ENCODE data around the gene PAIP2B. TPM values are rescaled to one million over a fixed set of nuclear protein-coding genes. Genes with fewer than 3 reads are reported as not detected.

Gene PAIP2B
- total RNA-seq, 3 donors from 2014 or later (not counting 1 experiment from before 2014, with no cell fraction given), result 1.9 to 3.4 (median 3.2) TPM

- Mint-ChIP-seq H3K4me3 (no peak overlapping the region), H3K27ac (no peak overlapping the region), H3K27me3 (ENCODE audit: low read depth in 2 of 2) (peaks cover 27 to 57% of the 10 kb centered on the region in 2 donors), H3K4me1 (no peaks in the 10 kb centered on the region), H3K36me3 (no peaks in the 10 kb centered on the region), H3K9me3 (no peaks in the 10 kb centered on the region)
- no peak for ATAC-seq
- WGBS (ENCODE audit: insufficient coverage), result 94% methylated on average over 8 of the region's 8 CpGs
- no peaks in the 10 kb centered on the region for H3K9me3 ChIP-seq (ENCODE audit: control insufficient read depth, insufficient read depth, low read length)
- no peak for TF ChIP-seq CTCF (IDR thresholded peaks at IDR 0.05)
- DNase-seq, result no peak
- intact Hi-C loops (cut with micrococcal nuclease), result no loop called here
- no peaks in the 10 kb centered on the region for H3K4me1 ChIP-seq (ENCODE audit: control insufficient read depth, insufficient read depth, low read length)
- no peak overlapping the region for H3K27ac ChIP-seq (ENCODE audit: low read length)
- no peaks in the 10 kb centered on the region for H3K27me3 ChIP-seq (ENCODE audit: control insufficient read depth, insufficient read depth, low read length)
- H3K36me3 ChIP-seq (ENCODE audit: control insufficient read depth, insufficient read depth, low read length), result no peaks in the 10 kb centered on the region
- H3K4me3 ChIP-seq (ENCODE audit: low read length), result no peak overlapping the region
These were observed 24.0 kb upstream of the PAIP2B start for GRCh38 chr2:71250935-71251334.

- H3K36me3 Mint-ChIP-seq, result no peaks in the 10 kb centered on the region
- no peak overlapping the region for H3K27ac Mint-ChIP-seq
- 82% methylated on average over 1 of the region's 1 CpG for WGBS (ENCODE audit: insufficient coverage)
These were observed 17.4 kb upstream of the PAIP2B start for GRCh38 chr2:71244302-71244660.

GRCh38 chr2:71243634-71244301, 16.9 kb upstream of the PAIP2B start:
- Histone ChIP-seq H3K36me3 (ENCODE audit: control insufficient read depth, insufficient read depth, low read length) (no peaks in the 10 kb centered on the region), H3K27me3 (ENCODE audit: control insufficient read depth, insufficient read depth, low read length) (no peaks in the 10 kb centered on the region), H3K27ac (ENCODE audit: low read length) (no peak overlapping the region), H3K4me1 (ENCODE audit: control insufficient read depth, insufficient read depth, low read length) (no peaks in the 10 kb centered on the region), H3K9me3 (ENCODE audit: control insufficient read depth, insufficient read depth, low read length) (no peaks in the 10 kb centered on the region), H3K4me3 (ENCODE audit: low read length) (no peak overlapping the region)
- peaks cover 27 to 43% of the 10 kb centered on the region in 2 donors for H3K27me3 Mint-ChIP-seq (ENCODE audit: low read depth in 2 of 2)
- no peak for ATAC-seq
- TF ChIP-seq CTCF (IDR thresholded peaks at IDR 0.05), result no peak
- no peaks in the 10 kb centered on the region for H3K36me3 Mint-ChIP-seq
- H3K27ac Mint-ChIP-seq, result no peak overlapping the region
- no peaks in the 10 kb centered on the region for H3K9me3 Mint-ChIP-seq
- intact Hi-C loops (cut with micrococcal nuclease), result no loop called here
- H3K4me1 Mint-ChIP-seq, result no peaks in the 10 kb centered on the region
- WGBS (ENCODE audit: insufficient coverage), result 100% methylated on average over 1 of the region's 1 CpG
- DNase-seq, result no peak
- H3K4me3 Mint-ChIP-seq, result no peak overlapping the region

More at GRCh38 chr2:71244302-71244660, 17.4 kb upstream of the PAIP2B start:
- Mint-ChIP-seq H3K9me3 (no peaks in the 10 kb centered on the region), H3K27me3 (ENCODE audit: low read depth in 2 of 2) (peaks cover 27 to 47% of the 10 kb centered on the region in 2 donors), H3K4me1 (no peaks in the 10 kb centered on the region), H3K4me3 (no peak overlapping the region)
- no peak for TF ChIP-seq CTCF (IDR thresholded peaks at IDR 0.05)
- DNase-seq (no peak), ATAC-seq (no peak)
- Histone ChIP-seq H3K4me1 (ENCODE audit: control insufficient read depth, insufficient read depth, low read length) (no peaks in the 10 kb centered on the region), H3K36me3 (ENCODE audit: control insufficient read depth, insufficient read depth, low read length) (no peaks in the 10 kb centered on the region), H3K9me3 (ENCODE audit: control insufficient read depth, insufficient read depth, low read length) (no peaks in the 10 kb centered on the region), H3K27ac (ENCODE audit: low read length) (no peak overlapping the region), H3K27me3 (ENCODE audit: control insufficient read depth, insufficient read depth, low read length) (no peaks in the 10 kb centered on the region), H3K4me3 (ENCODE audit: low read length) (no peak overlapping the region)
- intact Hi-C loops (cut with micrococcal nuclease), result no loop called here

GRCh38 chr2:71240794-71241193, 13.9 kb upstream of the PAIP2B start:
- H3K4me3 Mint-ChIP-seq, result no peak overlapping the region
- Histone ChIP-seq H3K36me3 (ENCODE audit: control insufficient read depth, insufficient read depth, low read length) (no peaks in the 10 kb centered on the region), H3K27me3 (ENCODE audit: control insufficient read depth, insufficient read depth, low read length) (no peaks in the 10 kb centered on the region), H3K27ac (ENCODE audit: low read length) (no peak overlapping the region), H3K4me3 (ENCODE audit: low read length) (no peak overlapping the region), H3K4me1 (ENCODE audit: control insufficient read depth, insufficient read depth, low read length) (no peaks in the 10 kb centered on the region), H3K9me3 (ENCODE audit: control insufficient read depth, insufficient read depth, low read length) (no peaks in the 10 kb centered on the region)
- intact Hi-C loops (cut with micrococcal nuclease), result no loop called here
- no peaks in the 10 kb centered on the region for H3K4me1 Mint-ChIP-seq
- no peaks in the 10 kb centered on the region for H3K9me3 Mint-ChIP-seq
- H3K36me3 Mint-ChIP-seq, result no peaks in the 10 kb centered on the region
- no peak for TF ChIP-seq CTCF (IDR thresholded peaks at IDR 0.05)
- peaks cover 23 to 26% of the 10 kb centered on the region in 2 donors for H3K27me3 Mint-ChIP-seq (ENCODE audit: low read depth in 2 of 2)
- DNase-seq (no peak), ATAC-seq (no peak)
- WGBS (ENCODE audit: insufficient coverage), result 92% methylated on average over 3 of the region's 3 CpGs
- H3K27ac Mint-ChIP-seq, result no peak overlapping the region
